Mammary epithelial cell (primary cell): ENCODE data around the gene TMEM115.

ENCODE experiments used
- EZH2 ChIP-seq: IDR thresholded peaks from 2 replicates; pipeline ENCODE4 v1.6.1; 2012; ENCODE audit warnings: low read length, inconsistent platforms, borderline replicate concordance
- TF ChIP-seq, protein P1 (sequence below), 2 donors: IDR thresholded peaks in 1 of 2; conservative IDR thresholded peaks in 1 of 2; 2 replicates each; pipeline ENCODE4 v1.5.1; 2011 to 2012; ENCODE audit warnings: inconsistent platforms in 2 of 2, low read length in 2 of 2, mild to moderate bottlenecking in 2 of 2, control low read depth in 1 of 2, low read depth in 1 of 2; ENCODE audit not compliant: insufficient read depth in 1 of 2; ENCODE audit errors: extremely low read depth in 1 of 2

GRCh38 chr3:50333744-50334328, 25.5 kb downstream of the TMEM115 start:
- TF ChIP-seq, protein P1, sequence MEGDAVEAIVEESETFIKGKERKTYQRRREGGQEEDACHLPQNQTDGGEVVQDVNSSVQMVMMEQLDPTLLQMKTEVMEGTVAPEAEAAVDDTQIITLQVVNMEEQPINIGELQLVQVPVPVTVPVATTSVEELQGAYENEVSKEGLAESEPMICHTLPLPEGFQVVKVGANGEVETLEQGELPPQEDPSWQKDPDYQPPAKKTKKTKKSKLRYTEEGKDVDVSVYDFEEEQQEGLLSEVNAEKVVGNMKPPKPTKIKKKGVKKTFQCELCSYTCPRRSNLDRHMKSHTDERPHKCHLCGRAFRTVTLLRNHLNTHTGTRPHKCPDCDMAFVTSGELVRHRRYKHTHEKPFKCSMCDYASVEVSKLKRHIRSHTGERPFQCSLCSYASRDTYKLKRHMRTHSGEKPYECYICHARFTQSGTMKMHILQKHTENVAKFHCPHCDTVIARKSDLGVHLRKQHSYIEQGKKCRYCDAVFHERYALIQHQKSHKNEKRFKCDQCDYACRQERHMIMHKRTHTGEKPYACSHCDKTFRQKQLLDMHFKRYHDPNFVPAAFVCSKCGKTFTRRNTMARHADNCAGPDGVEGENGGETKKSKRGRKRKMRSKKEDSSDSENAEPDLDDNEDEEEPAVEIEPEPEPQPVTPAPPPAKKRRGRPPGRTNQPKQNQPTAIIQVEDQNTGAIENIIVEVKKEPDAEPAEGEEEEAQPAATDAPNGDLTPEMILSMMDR (conservative IDR thresholded peaks at IDR 0.05 in 1 of 2, IDR thresholded peaks at IDR 0.05 in 1 of 2; ENCODE audit: extremely low read depth in 1 of 2, insufficient read depth in 1 of 2, low read depth in 1 of 2, low read length in 2 of 2) = no peak
- TF ChIP-seq EZH2 = no peak
